CD4-positive, CD25-positive, alpha-beta regulatory T cell (primary cell): Measurements from ENCODE around the gene LENG1. TPM values are rescaled to one million over a fixed set of nuclear protein-coding genes. Genes with fewer than 3 reads are reported as not detected.
A peak's percentile ranks its signal among the peaks of the same experiment; 100 is the strongest.
"Not testable (repeated sequence)": the region's sequence is repeated elsewhere in the genome, so short reads cannot be mapped to it uniquely, and the experiment has no call there.

ENCODE experiments used
- ATAC-seq, 2 donors: fragments of 150-1000 bp; cut with Tn5 transposase; one replicate each; pipeline ENCODE4 v1.10.0; 2021; ENCODE audit warnings: low read depth in 2 of 2, moderate number of reproducible peaks in 2 of 2, moderate library complexity in 1 of 2
- DNase-seq, 3 donors: peaks; one replicate each; pipeline versions ENCODE4 v3.0.0 to v3.0.0-alpha.2; 2012 to 2022; ENCODE audit warnings: mixed read lengths in 1 of 3
- H3K27ac ChIP-seq: one replicate; pipeline ENCODE4 v1.7.0; 2013; ENCODE audit warnings: mild to moderate bottlenecking, low read length; ENCODE audit not compliant: insufficient read depth, poor library complexity, severe bottlenecking
- H3K27me3 ChIP-seq: one replicate; pipeline ENCODE4 v1.7.0; 2013; ENCODE audit warnings: low read length; ENCODE audit not compliant: control insufficient read depth, insufficient read depth
- H3K36me3 ChIP-seq: one replicate; pipeline ENCODE4 v1.7.0; 2013; ENCODE audit warnings: mild to moderate bottlenecking, low read length, moderate library complexity; ENCODE audit not compliant: control insufficient read depth, insufficient read depth
- H3K4me1 ChIP-seq: 2 replicates; pipeline ENCODE4 v1.7.0; 2013; ENCODE audit warnings: mild to moderate bottlenecking, low read length; ENCODE audit not compliant: insufficient read depth, control insufficient read depth, poor library complexity, severe bottlenecking
- H3K4me3 ChIP-seq: one replicate; pipeline ENCODE4 v1.7.0; 2013; ENCODE audit warnings: low read depth, mild to moderate bottlenecking, low read length, moderate library complexity
- H3K9me3 ChIP-seq, 2 experiments: 1 replicate in 1 of 2; 2 replicates in 1 of 2; pipeline ENCODE4 v1.7.0; 2013; ENCODE audit warnings: low read length in 2 of 2, mild to moderate bottlenecking in 1 of 2, moderate library complexity in 1 of 2; ENCODE audit not compliant: control insufficient read depth in 2 of 2
- H3K27ac Mint-ChIP-seq, 3 donors: one replicate each; pipeline ENCODE4 v1.8.0; 2020 to 2022; ENCODE audit warnings: mild to moderate bottlenecking in 3 of 3, mixed read lengths in 3 of 3, moderate library complexity in 2 of 3
- H3K27me3 Mint-ChIP-seq: one replicate; pipeline ENCODE4 v1.8.0; 2022; ENCODE audit warnings: mild to moderate bottlenecking, mixed read lengths
- H3K36me3 Mint-ChIP-seq: one replicate; pipeline ENCODE4 v1.8.0; 2020; ENCODE audit warnings: mixed read lengths
- H3K4me1 Mint-ChIP-seq, 4 donors: one replicate each; pipeline ENCODE4 v1.8.0; 2020 to 2022; ENCODE audit warnings: mixed read lengths in 4 of 4, mild to moderate bottlenecking in 1 of 4
- H3K4me3 Mint-ChIP-seq, 4 donors: one replicate each; pipeline ENCODE4 v1.8.0; 2020 to 2022; ENCODE audit warnings: mild to moderate bottlenecking in 4 of 4, mixed read lengths in 4 of 4, moderate library complexity in 3 of 4
- H3K9me3 Mint-ChIP-seq, 7 donors: one replicate each; pipeline ENCODE4 v1.8.0; 2020 to 2022; ENCODE audit warnings: mixed read lengths in 7 of 7, mild to moderate bottlenecking in 3 of 7, moderate library complexity in 2 of 7
- polyA plus RNA-seq, 4 donors: library from polyadenylated mRNA; unstranded; fragments of 300-500 nt; fragmentation: Illumina TruSeq; gene quantifications; one replicate each; pipeline ENCODE4 v1.2.3, GENCODE V29; 2021
- total RNA-seq: library from RNA; stranded (reverse); gene quantifications from one replicate; pipeline ENCODE4 v1.2.3, GENCODE V29; 2022

LENG1 gene
- total and polyA plus RNA-seq, 5 donors from 2014 or later, result 9.3 to 17.5 (median 12.5) TPM

- not testable (repeated sequence) for H3K27ac ChIP-seq, ATAC-seq, H3K4me3 ChIP-seq, H3K36me3 ChIP-seq, H3K9me3 ChIP-seq, H3K27me3 ChIP-seq, H3K36me3 Mint-ChIP-seq, H3K9me3 Mint-ChIP-seq, DNase-seq, H3K27me3 Mint-ChIP-seq, H3K27ac Mint-ChIP-seq
- Mint-ChIP-seq H3K4me1 (peaks cover 0 to 30% (median 18%) of the 10 kb centered on the region in 4 donors), H3K4me3 (peak overlapping the region in 1 of 4 donors; percentile 36)
- H3K4me1 ChIP-seq, result peaks cover 12% of the 10 kb centered on the region
Observed at GRCh38 chr19:54194463-54194862, 34.9 kb upstream of the LENG1 start.

- ATAC-seq (no peak), DNase-seq (no peak)
- H3K4me1 ChIP-seq, result peaks cover 23% of the 10 kb centered on the region
- Mint-ChIP-seq H3K36me3 (peaks cover 7% of the 10 kb centered on the region), H3K4me3 (peak overlapping the region; percentile 92 to 97 (median 96)), H3K9me3 (no peaks in the 10 kb centered on the region), H3K27me3 (no peaks in the 10 kb centered on the region), H3K27ac (peak overlapping the region in 2 of 3 donors; percentile 47 to 51), H3K4me1 (peaks cover 0 to 37% (median 18%) of the 10 kb centered on the region in 4 donors)
- no peaks in the 10 kb centered on the region for H3K9me3 ChIP-seq
- H3K4me3 ChIP-seq, result no peak overlapping the region
- H3K36me3 ChIP-seq, result peaks cover 7% of the 10 kb centered on the region
- H3K27ac ChIP-seq, result no peak overlapping the region
- H3K27me3 ChIP-seq, result no peaks in the 10 kb centered on the region
Observed at GRCh38 chr19:54193011-54193410, 33.5 kb upstream of the LENG1 start.

- H3K27me3 ChIP-seq, result no peaks in the 10 kb centered on the region
Observed at GRCh38 chr19:54191811-54192453, 32.4 kb upstream of the LENG1 start.

DNA sequence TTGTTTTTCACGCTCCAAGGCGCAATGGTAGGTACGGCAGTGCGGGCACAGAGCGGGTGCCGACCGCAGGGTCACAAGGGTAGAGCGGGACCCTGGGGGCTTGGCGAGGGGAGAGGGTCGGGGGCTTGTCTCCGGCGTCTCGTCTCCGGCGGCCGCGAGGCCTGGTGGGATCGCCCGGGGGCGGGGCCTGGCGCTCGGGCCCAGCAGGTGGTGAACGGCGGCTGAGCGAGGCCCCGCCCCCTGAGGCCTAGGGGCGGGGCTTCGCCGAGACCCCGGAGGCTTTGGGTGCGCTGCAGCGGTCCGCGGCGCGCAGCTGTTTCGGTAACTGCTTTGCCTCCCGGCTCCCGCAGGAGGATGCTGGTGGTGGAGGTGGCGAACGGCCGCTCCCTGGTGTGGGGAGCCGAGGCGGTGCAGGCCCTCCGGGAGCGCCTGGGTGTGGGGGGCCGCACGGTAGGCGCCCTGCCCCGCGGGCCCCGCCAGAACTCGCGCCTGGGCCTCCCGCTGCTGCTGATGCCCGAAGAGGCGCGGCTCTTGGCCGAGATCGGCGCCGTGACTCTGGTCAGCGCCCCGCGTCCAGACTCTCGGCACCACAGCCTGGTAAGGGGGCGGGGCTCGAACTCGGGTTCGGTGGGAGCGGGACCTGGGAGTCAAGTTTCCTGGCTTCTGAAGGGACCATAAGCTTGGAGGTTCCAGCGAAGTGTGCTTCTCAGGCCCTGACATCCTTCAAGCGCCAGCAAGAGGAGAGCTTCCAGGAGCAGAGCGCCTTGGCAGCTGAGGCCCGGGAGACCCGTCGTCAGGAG lies 31.7 kb upstream of the LENG1 start, which contains the start of gene TSEN34:
TSEN34 (plus strand) TSS at position 298 of the 800 bp plus-strand sequence; CDS start at position 355, 57 bp downstream.
- Histone ChIP-seq H3K4me3 (peak within 1 kb of the TSS; percentile 69), H3K27me3 (no peaks in the 10 kb centered on the region), H3K4me1 (peaks cover 26% of the 10 kb centered on the region), H3K27ac (peak within 1 kb of the TSS; percentile 100), H3K9me3 (no peaks in the 10 kb centered on the region), H3K36me3 (peaks cover 7% of the 10 kb centered on the region)
- H3K4me1 Mint-ChIP-seq, result peaks cover 0 to 55% (median 26%) of the 10 kb centered on the region in 4 donors
- peak within 1 kb of the TSS; percentile 95 to 97 (median 96) for H3K4me3 Mint-ChIP-seq
- peaks cover 9% of the 10 kb centered on the region for H3K36me3 Mint-ChIP-seq
- H3K27me3 Mint-ChIP-seq, result no peaks in the 10 kb centered on the region
- peak in 2 of 3 donors; percentile 83 to 91 for DNase-seq
- no peaks in the 10 kb centered on the region for H3K9me3 Mint-ChIP-seq
- peak within 1 kb of the TSS; percentile 99 to 100 (median 99) for H3K27ac Mint-ChIP-seq
- ATAC-seq, result peak; percentile 18 to 19

More at GRCh38 chr19:54191811-54192453, 32.4 kb upstream of the LENG1 start:
- Mint-ChIP-seq H3K27me3 (no peaks in the 10 kb centered on the region), H3K4me1 (peaks cover 0 to 48% (median 26%) of the 10 kb centered on the region in 4 donors), H3K27ac (peak overlapping the region; percentile 84 to 93 (median 86)), H3K9me3 (no peaks in the 10 kb centered on the region), H3K36me3 (peaks cover 7% of the 10 kb centered on the region), H3K4me3 (peak overlapping the region; percentile 92 to 97 (median 96))
- Histone ChIP-seq H3K27ac (peak overlapping the region; percentile 100), H3K9me3 (no peaks in the 10 kb centered on the region), H3K36me3 (peaks cover 7% of the 10 kb centered on the region), H3K4me1 (peaks cover 26% of the 10 kb centered on the region), H3K4me3 (peak overlapping the region; percentile 58)
- no peak for DNase-seq
- ATAC-seq, result no peak

GRCh38 chr19:54190503-54191010 lies 31.0 kb upstream of the LENG1 start:
- H3K27ac ChIP-seq, result peak overlapping the region; percentile 100
- peaks cover 26% of the 10 kb centered on the region for H3K4me1 ChIP-seq
- H3K4me3 Mint-ChIP-seq, result peak overlapping the region; percentile 95 to 97 (median 96)
- H3K9me3 ChIP-seq, result no peaks in the 10 kb centered on the region
- DNase-seq, result peak; percentile 100
- H3K4me3 ChIP-seq, result peak overlapping the region; percentile 59
- H3K9me3 Mint-ChIP-seq, result no peaks in the 10 kb centered on the region
- H3K27ac Mint-ChIP-seq, result peak overlapping the region; percentile 99 to 100 (median 99)
- no peaks in the 10 kb centered on the region for H3K27me3 ChIP-seq
- peaks cover 7% of the 10 kb centered on the region for H3K36me3 ChIP-seq
- peaks cover 0 to 55% (median 26%) of the 10 kb centered on the region in 4 donors for H3K4me1 Mint-ChIP-seq
- peak; percentile 64 to 65 for ATAC-seq
- peaks cover 10% of the 10 kb centered on the region for H3K36me3 Mint-ChIP-seq
- no peaks in the 10 kb centered on the region for H3K27me3 Mint-ChIP-seq

DNA sequence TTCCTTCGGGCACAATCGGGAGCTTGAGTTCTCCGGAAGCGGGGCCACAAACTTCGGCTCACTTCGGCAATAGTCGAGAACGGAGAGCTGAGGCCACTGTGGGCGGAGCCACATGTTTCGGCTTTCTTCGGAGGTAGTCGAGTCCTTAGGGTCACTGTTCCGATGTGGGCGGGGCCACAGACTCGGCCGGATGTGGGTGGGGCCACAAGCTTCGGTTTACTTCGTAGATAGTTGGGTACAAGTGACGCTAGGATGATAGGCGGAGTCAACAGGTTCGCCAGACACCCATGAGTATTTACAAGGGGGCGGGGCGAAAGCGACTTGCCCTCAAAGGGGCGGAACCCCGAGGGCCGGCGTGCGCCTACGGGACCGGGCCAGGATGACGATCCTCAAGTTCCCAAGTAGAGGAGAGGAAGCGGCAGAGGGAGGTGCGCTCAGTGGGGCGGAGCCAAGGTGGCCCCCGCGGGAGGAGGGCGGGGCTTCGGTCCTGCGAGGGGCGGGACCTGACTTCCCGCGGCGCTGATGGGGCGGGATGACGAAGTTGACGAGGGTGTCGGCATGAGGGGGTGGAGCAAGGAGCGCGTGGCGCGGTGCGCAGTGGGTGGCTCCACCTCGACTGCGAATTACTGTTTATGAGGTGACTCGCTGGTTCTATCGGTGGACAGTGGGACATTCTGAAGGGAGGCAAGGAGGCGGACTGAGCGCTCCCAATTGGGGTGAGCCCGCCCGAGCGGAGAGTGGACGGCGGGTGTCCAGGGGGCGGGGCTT lies 30.4 kb upstream of the LENG1 start:
- peak overlapping the region; percentile 69 for H3K4me3 ChIP-seq
- no peaks in the 10 kb centered on the region for H3K9me3 ChIP-seq
- H3K27me3 Mint-ChIP-seq, result no peaks in the 10 kb centered on the region
- H3K27me3 ChIP-seq, result no peaks in the 10 kb centered on the region
- H3K9me3 Mint-ChIP-seq, result no peaks in the 10 kb centered on the region
- ATAC-seq, result peak; percentile 59 to 61
- H3K4me1 ChIP-seq, result peaks cover 26% of the 10 kb centered on the region
- H3K27ac Mint-ChIP-seq, result peak overlapping the region; percentile 99 to 100 (median 99)
- peaks cover 0 to 55% (median 26%) of the 10 kb centered on the region in 4 donors for H3K4me1 Mint-ChIP-seq
- H3K4me3 Mint-ChIP-seq, result peak overlapping the region; percentile 95 to 97 (median 96)
- peak; percentile 100 for DNase-seq
- H3K36me3 ChIP-seq, result peaks cover 7% of the 10 kb centered on the region
- peak overlapping the region; percentile 100 for H3K27ac ChIP-seq
- H3K36me3 Mint-ChIP-seq, result peaks cover 5% of the 10 kb centered on the region

- Mint-ChIP-seq H3K36me3 (peaks cover 6% of the 10 kb centered on the region), H3K27ac (peak within 1 kb of the TSS; percentile 99 to 100 (median 99)), H3K4me1 (peaks cover 0 to 55% (median 26%) of the 10 kb centered on the region in 4 donors), H3K9me3 (no peaks in the 10 kb centered on the region), H3K27me3 (no peaks in the 10 kb centered on the region), H3K4me3 (peak within 1 kb of the TSS; percentile 95 to 97 (median 96))
- Histone ChIP-seq H3K4me3 (peak within 1 kb of the TSS; percentile 69), H3K4me1 (peaks cover 26% of the 10 kb centered on the region), H3K9me3 (no peaks in the 10 kb centered on the region), H3K27ac (peak within 1 kb of the TSS; percentile 100), H3K36me3 (peaks cover 7% of the 10 kb centered on the region), H3K27me3 (no peaks in the 10 kb centered on the region)
- ATAC-seq (no peak), DNase-seq (no peak)
Observed at GRCh38 chr19:54189145-54189734, 29.7 kb upstream of the LENG1 start, which contains the start of gene MBOAT7. Gene MBOAT7, minus strand, starts transcription at chr19:54189580. Its CDS starts 1,072 bp downstream, at chr19:54188508.
